Astrocyte of the cerebellum (primary cell): ENCODE results near the gene AMDHD2.

ENCODE experiments used
- DNase-seq: peaks from one replicate; pipeline ENCODE4 v3.0.0-alpha.2; 2011; ENCODE audit warnings: low read depth
- H3K4me3 ChIP-seq: 2 replicates; pipeline ENCODE4 v1.5.1; 2011; ENCODE audit warnings: mild to moderate bottlenecking, low read depth, low read length, moderate library complexity
- in situ Hi-C: cut with HindIII; loops from 2 replicates; pipeline ENCODE4 v1.10.0; 2017; ENCODE audit warnings: low sequenced_read_pairs
- TF ChIP-seq, protein P1 (sequence below): IDR thresholded peaks from 2 replicates; pipeline ENCODE4 v1.5.1; 2012; ENCODE audit warnings: low read length, low read depth, moderate library complexity, mild to moderate bottlenecking; ENCODE audit errors: missing control alignments

AMDHD2 gene

DNA sequence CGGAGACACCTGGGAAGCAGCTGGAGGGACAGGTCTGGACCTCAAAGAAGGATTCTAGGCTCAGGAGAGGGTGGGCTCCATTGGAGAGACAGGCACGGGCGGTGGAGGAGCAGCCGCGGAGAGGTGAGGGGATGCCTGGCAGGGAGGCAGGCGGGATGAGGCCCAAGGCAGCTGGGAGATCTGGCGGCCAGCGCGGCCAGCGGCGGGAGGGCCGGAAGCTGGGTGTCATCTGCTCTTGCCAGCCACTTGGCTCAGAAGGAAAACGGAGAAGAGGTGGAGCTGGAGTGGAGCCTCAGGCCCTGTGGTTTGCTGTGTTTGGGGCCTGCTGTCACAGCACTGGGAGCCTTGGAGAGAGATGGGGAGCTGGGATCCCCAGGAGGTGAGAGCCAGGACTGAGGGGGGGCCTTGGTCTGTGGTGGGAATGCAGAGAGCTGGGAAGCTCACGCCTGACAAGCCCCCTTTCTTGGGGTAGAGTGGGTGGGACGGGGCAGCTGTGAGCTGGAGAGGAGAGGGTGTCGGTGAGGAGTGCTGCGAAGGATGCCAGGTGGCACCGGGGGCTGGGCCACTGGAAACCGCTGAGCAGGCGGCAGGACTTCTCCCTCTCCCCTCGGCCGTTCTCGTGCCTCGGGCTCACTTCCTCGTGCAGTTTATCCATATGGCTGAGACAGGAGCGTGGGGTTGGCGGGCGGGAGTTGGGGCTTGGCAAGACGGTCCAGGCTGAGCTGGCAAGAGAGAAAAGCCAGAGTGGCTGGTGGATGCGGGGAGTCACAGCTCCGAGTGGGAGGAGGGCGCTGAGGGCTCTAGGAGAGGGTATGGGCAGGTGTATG lies 37.2 kb upstream of the AMDHD2 start:
- TF ChIP-seq, protein P1, sequence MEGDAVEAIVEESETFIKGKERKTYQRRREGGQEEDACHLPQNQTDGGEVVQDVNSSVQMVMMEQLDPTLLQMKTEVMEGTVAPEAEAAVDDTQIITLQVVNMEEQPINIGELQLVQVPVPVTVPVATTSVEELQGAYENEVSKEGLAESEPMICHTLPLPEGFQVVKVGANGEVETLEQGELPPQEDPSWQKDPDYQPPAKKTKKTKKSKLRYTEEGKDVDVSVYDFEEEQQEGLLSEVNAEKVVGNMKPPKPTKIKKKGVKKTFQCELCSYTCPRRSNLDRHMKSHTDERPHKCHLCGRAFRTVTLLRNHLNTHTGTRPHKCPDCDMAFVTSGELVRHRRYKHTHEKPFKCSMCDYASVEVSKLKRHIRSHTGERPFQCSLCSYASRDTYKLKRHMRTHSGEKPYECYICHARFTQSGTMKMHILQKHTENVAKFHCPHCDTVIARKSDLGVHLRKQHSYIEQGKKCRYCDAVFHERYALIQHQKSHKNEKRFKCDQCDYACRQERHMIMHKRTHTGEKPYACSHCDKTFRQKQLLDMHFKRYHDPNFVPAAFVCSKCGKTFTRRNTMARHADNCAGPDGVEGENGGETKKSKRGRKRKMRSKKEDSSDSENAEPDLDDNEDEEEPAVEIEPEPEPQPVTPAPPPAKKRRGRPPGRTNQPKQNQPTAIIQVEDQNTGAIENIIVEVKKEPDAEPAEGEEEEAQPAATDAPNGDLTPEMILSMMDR, result no peak
- H3K4me3 ChIP-seq, result no peak overlapping the region
- in situ Hi-C loops, result no loop called here
- no peak for DNase-seq

DNA sequence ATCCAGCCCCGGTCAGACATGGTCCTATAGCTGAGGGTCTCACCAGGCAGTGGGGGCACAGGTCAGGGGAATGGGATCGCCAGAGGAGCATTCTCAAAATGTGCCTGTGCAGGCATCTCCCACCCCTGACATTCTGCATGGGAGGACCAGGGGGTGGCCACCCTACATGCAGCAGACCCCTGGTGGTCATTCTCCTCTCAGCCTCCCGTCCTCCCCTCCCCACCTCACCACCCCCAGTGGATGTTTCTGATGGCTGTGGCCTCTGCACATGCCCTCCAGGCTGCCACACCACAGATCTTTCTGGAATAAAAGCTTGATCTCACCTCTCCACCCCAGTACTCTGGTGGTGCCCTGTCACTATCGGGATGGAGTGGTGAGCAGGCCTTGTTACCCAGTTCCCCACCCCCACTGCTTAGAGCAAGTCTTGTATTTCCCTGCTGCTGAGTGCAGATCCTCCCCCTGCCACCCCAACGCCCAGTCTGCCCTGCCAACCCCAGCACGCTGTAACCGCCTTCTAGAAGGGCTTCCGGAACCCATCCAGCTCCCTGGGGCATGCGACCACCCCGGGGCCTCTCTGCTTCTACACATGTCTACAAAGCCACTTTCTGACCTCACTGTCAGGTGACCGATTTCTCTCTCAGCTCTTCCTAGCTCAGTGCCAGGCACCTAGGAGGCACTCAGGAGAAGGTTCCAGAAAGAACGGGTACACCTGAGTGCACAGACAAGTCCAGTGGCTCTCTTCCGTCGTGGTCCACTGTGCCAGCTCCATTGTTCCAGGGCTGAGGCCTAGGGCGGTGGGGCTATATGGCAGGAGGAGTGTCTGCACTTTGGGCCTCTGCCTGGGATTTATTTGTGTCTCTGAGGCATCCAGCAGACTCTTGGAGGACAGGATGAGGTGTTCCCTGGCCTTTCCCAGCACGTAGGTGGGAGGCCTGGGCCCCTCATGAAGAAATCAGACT lies 36.0 kb upstream of the AMDHD2 start:
- DNase-seq, result no peak
- no peak overlapping the region for H3K4me3 ChIP-seq
- TF ChIP-seq, protein P1, result no peak
- in situ Hi-C loops, result no loop called here

DNA sequence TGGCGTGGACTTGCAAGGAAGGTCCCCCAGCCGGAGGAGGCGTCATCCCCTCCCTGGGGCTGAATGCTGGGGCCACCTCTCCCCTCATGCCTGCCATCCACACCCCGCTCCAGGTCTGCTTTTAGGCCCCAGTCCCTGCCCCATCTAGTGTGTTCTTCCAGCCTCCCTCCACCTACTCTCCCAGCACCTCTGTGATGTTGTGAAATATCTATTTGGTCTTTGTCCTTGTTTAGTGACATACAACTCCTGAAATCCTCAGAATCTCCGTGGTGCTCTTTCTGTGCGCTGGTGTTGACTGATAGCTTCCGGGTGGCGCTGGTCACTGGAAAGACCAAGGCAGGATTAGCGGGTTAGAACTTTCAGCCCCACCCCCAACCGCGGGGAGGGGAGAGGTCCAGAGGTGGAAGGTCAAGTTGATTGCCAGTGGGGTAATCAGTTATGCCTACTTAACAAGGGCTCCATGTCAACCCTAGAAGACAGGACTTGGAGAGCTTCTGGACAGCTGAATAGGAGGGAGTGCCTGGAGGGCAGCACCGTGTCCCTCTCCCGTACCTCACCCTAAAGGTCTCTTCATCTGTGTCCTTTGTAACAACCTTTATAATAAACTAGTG lies 35.2 kb upstream of the AMDHD2 start:
- no peak for DNase-seq
- in situ Hi-C loops, result no loop called here
- TF ChIP-seq, protein P1, result no peak

DNA sequence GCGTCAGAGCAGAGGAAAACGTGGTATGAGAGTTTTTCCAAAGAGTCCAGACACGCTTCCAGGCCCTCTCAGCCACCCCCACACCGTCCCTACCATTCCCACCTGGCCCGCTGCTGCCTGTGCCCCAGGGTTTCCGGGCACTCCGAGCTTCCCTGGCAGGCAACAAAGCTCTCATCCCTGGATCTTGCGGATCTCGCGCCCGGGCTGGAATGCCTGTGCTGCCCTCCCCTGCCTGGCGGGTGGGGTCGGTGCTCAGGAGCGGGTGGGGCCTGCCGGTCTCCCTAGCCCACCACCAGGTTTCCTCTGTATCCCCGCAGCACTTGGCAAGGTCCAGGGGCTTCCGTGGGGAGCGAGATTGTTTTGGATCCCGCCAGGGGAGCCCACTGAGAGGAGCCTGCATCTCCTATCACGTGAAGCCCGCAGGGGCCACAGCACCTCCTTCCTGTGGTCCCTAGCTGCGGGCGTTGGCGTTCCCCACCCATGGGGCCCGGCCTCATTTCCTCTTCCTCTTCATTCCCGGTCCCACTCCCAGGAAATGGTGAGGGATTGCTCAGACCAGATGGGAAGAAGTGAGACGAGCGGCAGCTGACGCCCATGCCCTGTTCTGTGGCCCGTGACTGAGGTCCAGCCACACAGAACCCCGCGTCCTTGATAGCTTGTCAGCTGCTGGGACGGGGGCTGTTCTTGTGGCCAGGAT lies 34.2 kb upstream of the AMDHD2 start:
- TF ChIP-seq, protein P1, result no peak
- in situ Hi-C loops, result no loop called here
- DNase-seq, result no peak
- H3K4me3 ChIP-seq, result no peak overlapping the region

More for the DNA sequence above, 35.2 kb upstream of the AMDHD2 start:
- H3K4me3 ChIP-seq, result no peak overlapping the region

DNA sequence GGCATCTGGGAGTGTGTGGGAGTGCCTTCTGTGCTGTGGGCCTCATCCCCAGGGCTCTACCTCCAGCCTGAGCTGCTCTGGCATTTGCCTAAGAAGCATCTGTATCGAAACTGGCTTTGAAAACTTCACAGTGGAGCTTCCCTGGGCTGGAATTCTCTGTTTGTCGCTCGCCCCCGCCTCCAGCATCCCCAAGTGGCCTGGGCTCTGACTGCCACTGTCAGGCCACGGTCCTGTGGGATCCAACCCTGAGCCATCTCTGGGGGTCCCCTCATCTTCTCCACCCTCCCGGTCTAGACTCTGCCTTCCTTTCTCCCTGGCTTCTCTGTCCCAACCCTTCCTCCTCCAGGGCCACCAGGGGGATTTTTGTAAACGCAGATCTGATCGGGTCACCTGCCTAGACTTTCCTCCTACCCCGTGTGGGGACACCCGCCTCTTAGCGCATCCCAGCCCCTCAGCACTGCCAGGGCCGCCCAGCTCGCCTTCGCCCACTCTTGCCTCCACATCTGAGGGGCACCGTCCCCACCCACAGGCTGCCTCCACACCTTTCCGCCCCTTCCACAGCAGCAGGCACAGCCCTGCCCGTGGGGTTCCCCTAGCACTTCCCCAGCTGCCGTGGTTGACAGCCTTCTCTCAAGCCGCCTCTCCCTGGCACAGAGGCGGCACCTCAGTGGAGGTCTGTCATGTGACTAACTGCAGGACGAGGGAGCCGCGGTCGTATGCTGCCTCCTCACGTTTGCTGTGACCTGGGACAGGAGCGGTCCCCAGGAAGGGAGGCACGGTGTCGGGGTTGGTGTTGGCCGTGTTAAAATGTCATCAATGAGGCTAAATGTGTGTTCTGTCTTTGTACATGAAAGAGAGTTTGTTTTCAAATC lies 33.3 kb upstream of the AMDHD2 start:
- no peak for DNase-seq
- H3K4me3 ChIP-seq, result no peak overlapping the region

More for the DNA sequence above, 33.3 kb upstream of the AMDHD2 start:
- in situ Hi-C loops, result no loop called here
- TF ChIP-seq, protein P1, result no peak
